ES-I3 (cell line): ENCODE measurements around the gene HTRA2.
"Not testable (repeated sequence)": the region's sequence is repeated elsewhere in the genome, so short reads cannot be mapped to it uniquely, and the experiment has no call there.

Source experiments
- H3K36me3 ChIP-seq: 2 replicates; pipeline ENCODE4 v1.6.1; 2013; ENCODE audit warnings: mild to moderate bottlenecking, low read length, control low read depth, moderate library complexity; ENCODE audit not compliant: insufficient read depth
- H3K4me1 ChIP-seq: 2 replicates; pipeline ENCODE4 v1.6.1; 2013; ENCODE audit warnings: mild to moderate bottlenecking, control low read depth, low read length; ENCODE audit not compliant: insufficient read depth
- H3K9ac ChIP-seq: 2 replicates; pipeline ENCODE4 v1.6.1; 2013; ENCODE audit warnings: low read depth, mild to moderate bottlenecking, low read length, moderate library complexity
- H3K9me3 ChIP-seq: 2 replicates; pipeline ENCODE4 v1.6.1; 2013; ENCODE audit warnings: mild to moderate bottlenecking, low read length, moderate library complexity; ENCODE audit not compliant: control insufficient read depth, insufficient read depth

HTRA2 gene

GRCh38 chr2:74552914-74553811 lies 23.4 kb downstream of the HTRA2 start:
- no peaks in the 10 kb centered on the region for H3K9me3 ChIP-seq
- peaks cover 11% of the 10 kb centered on the region for H3K4me1 ChIP-seq
- H3K36me3 ChIP-seq = no peaks in the 10 kb centered on the region
- H3K9ac ChIP-seq = peak overlapping the region; percentile 91; the same call in 1 of the 2 replicates

- H3K36me3 ChIP-seq = no peaks in the 10 kb centered on the region
- no peaks in the 10 kb centered on the region for H3K9me3 ChIP-seq
- peaks cover 11% of the 10 kb centered on the region for H3K4me1 ChIP-seq
- H3K9ac ChIP-seq = peak within 1 kb of the TSS; percentile 91
Measured at GRCh38 chr2:74553892-74554819, 24.4 kb downstream of the HTRA2 start, which contains the start of the genes DOK1 and LOXL3. Gene DOK1 (plus strand): TSS chr2:74554720. CDS start chr2:74554755, 35 bp downstream. Gene LOXL3 (minus strand): TSS chr2:74553942. CDS start chr2:74552634, 1,308 bp downstream.

- Histone ChIP-seq H3K4me1 (peaks cover 17% of the 10 kb centered on the region), H3K36me3 (no peaks in the 10 kb centered on the region), H3K9ac (peak overlapping the region; percentile 91)
Measured at GRCh38 chr2:74554820-74555531, 25.2 kb downstream of the HTRA2 start.

GRCh38 chr2:74555610-74556103 lies 25.9 kb downstream of the HTRA2 start:
- Histone ChIP-seq H3K9me3 (no peaks in the 10 kb centered on the region), H3K9ac (peak overlapping the region; percentile 91; the same call in 1 of the 2 replicates), H3K36me3 (no peaks in the 10 kb centered on the region), H3K4me1 (peaks cover 24% of the 10 kb centered on the region)

More at GRCh38 chr2:74554820-74555531, 25.2 kb downstream of the HTRA2 start:
- no peaks in the 10 kb centered on the region for H3K9me3 ChIP-seq

GRCh38 chr2:74556159-74556558 lies 26.4 kb downstream of the HTRA2 start:
- H3K36me3 ChIP-seq = no peaks in the 10 kb centered on the region
- H3K9me3 ChIP-seq = no peaks in the 10 kb centered on the region
- H3K9ac ChIP-seq = peak overlapping the region; percentile 91; the same call in 1 of the 2 replicates
- H3K4me1 ChIP-seq = peaks cover 25% of the 10 kb centered on the region

- H3K4me1 ChIP-seq = peaks cover 25% of the 10 kb centered on the region
- no peaks in the 10 kb centered on the region for H3K36me3 ChIP-seq
- no peaks in the 10 kb centered on the region for H3K9me3 ChIP-seq
- H3K9ac ChIP-seq = no peak overlapping the region
Measured at GRCh38 chr2:74556831-74557370, 27.2 kb downstream of the HTRA2 start.

GRCh38 chr2:74558284-74559230 lies 28.8 kb downstream of the HTRA2 start:
- Histone ChIP-seq H3K36me3 (no peaks in the 10 kb centered on the region), H3K9me3 (no peaks in the 10 kb centered on the region), H3K9ac (no peak overlapping the region), H3K4me1 (peaks cover 18% of the 10 kb centered on the region)

- H3K9me3 ChIP-seq = no peaks in the 10 kb centered on the region
Measured at GRCh38 chr2:74559912-74560311, 30.2 kb downstream of the HTRA2 start.

GRCh38 chr2:74560591-74560990 lies 30.9 kb downstream of the HTRA2 start:
- no peaks in the 10 kb centered on the region for H3K36me3 ChIP-seq
- no peaks in the 10 kb centered on the region for H3K9me3 ChIP-seq
- no peak overlapping the region for H3K9ac ChIP-seq
- H3K4me1 ChIP-seq = peaks cover 17% of the 10 kb centered on the region

More at GRCh38 chr2:74559912-74560311, 30.2 kb downstream of the HTRA2 start:
- no peak overlapping the region for H3K9ac ChIP-seq
- no peaks in the 10 kb centered on the region for H3K36me3 ChIP-seq
- peaks cover 18% of the 10 kb centered on the region for H3K4me1 ChIP-seq

- peaks cover 14% of the 10 kb centered on the region for H3K4me1 ChIP-seq
- not testable (repeated sequence) for H3K36me3 ChIP-seq, H3K9me3 ChIP-seq, H3K9ac ChIP-seq
Measured at GRCh38 chr2:74561022-74561421, 31.3 kb downstream of the HTRA2 start.

GRCh38 chr2:74562126-74562775 lies 32.5 kb downstream of the HTRA2 start:
- Histone ChIP-seq H3K9me3 (no peaks in the 10 kb centered on the region), H3K36me3 (no peaks in the 10 kb centered on the region), H3K9ac (no peak overlapping the region), H3K4me1 (peaks cover 14% of the 10 kb centered on the region)

GRCh38 chr2:74564222-74564621 lies 34.5 kb downstream of the HTRA2 start:
- H3K9ac ChIP-seq = no peak overlapping the region
- no peaks in the 10 kb centered on the region for H3K36me3 ChIP-seq

More at GRCh38 chr2:74564222-74564621, 34.5 kb downstream of the HTRA2 start:
- H3K9me3 ChIP-seq = no peaks in the 10 kb centered on the region
- peaks cover 14% of the 10 kb centered on the region for H3K4me1 ChIP-seq
